NCI-H446 treated with DMSO at 0.1 percent for 48 hours (cell line): Measurements from ENCODE around the gene CNN1.
A peak's percentile ranks its signal among the peaks of the same experiment; 100 is the strongest.

ENCODE experiments used
- DNase-seq: peaks from one replicate; lab custom pipeline; 2025; lab: John Stamatoyannopoulos, UW

The CNN1 gene

DNA sequence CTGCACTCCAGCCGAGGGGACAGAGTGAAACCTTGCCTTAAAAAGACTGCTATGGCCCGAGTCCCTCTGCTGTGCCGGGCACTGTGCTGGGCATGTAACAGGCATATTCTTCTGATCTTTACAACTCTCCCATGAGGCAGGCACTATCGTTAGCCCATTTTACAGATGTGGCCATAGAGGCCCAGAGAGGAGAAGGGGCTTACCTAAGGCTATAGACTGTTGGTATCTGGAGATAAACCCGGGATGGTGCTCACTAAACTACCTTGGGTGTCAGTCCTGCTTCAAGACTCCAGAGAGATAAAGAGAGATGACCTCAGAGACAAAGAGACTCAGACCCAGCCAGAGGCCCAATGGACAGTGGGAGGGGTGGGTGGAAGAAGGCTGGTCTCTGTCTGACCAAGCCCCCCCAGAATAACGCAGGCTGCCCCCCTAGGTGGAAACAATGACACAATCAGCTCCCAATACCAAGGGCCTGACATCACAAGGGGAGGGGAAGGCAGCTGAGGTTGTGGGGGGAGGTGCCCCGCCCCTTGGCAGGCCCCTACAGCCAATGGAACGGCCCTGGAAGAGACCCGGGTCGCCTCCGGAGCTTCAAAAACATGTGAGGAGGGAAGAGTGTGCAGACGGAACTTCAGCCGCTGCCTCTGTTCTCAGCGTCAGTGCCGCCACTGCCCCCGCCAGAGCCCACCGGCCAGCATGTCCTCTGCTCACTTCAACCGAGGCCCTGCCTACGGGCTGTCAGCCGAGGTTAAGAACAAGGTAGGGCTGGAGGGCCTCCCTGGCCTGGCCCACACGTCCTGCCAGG lies at the start of gene CNN1:
Gene CNN1, plus strand, starts transcription at position 620 of the 805 bp plus-strand sequence. Its CDS starts 77 bp downstream, at position 697.
- DNase-seq = no peak

DNA sequence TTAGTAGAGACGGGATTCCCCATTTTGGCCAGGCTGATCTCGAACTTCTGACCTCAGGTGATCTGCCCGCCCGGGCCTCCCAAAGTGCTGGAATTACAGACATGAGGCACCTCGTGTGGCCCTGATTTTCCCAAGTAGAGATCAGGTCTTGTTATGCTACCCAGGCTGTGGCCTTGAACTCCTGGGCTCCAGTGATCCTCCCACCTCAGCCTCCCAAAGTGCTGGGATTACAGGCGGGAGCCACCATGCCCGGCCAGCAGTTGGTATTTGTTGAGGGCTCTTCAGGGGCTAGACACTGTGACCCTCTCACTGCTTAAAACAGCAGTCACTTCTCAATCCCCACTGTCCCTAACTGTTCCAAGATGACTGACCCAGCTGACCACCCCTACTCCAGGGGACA lies 49.3 kb upstream of the CNN1 start:
- DNase-seq = no peak

DNA sequence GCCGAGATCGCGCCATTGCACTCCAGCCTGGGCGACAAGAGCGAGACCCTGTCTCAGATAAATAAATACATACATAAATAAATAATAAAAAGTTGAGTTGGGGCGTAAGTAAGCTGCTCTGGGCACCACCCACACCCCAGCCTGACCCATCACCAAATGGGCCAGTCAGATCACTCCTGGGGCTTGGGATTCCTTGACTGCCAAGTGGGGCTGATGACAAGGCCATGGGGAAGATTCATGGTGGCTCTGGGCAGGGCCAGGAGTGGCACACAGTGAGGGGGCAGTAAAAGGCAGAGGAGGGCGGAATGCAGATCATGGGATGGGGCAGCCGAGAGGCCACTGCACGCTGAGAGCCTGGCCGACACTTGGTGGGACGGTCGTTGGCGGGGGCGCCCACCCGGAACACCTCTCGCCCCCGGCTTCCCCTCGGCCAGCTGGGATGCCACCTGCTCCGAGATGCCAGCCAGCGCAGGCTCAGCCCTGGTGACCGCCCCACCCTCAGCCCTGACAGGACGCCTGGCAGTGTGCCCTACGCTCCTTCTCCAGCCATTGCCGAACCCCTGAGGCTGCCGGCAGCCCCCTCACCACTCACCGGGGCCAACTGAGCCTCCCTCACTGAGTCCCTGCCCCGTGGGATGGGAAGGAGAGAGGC lies 43.9 kb upstream of the CNN1 start:
- DNase-seq = no peak

DNA sequence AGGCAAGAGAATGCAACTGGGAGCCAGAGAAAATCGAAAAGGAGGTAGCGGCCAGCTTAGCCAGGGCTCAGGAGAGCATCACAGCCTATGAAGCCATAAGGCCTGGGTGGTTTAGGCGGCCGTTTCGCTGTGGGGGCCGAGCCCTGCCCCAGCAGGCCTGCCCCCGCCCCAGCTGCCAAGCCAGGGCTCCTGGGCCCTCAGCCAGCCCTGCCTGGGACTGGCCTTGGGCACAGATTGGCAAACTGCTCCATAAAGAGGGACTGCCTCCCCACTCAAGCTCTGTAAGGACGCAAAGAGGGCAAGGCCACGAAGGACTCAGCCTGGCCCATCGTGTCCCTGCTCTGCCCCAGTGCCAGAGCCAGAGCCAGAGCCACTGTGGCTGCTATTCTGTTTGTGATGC lies 43.2 kb upstream of the CNN1 start:
- DNase-seq = no peak

DNA sequence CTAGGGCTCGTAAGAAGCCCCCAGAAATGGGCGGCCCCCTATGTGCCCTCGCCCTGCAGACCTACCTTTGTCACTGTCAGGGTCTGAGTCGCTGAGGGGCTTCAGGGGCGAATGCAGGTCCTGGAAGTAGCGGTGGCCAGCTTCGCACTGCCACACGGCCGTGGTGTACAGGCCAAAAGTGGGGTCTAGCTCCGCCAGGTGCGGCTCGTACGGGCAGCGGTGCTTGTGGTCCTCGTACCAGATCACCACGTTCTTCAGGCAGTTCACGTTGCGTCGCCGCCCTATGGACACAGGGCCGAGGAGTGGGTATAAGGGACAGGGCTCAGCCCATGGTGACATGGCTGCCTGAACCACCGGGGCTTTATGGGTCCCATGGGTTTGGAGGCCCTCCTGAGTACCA lies 42.8 kb upstream of the CNN1 start:
- no peak for DNase-seq

- peak; percentile 30 for DNase-seq
These were observed 42.1 kb upstream of the CNN1 start for GRCh38 chr19:11496391-11497163.

- DNase-seq = no peak
These were observed 39.4 kb upstream of the CNN1 start for GRCh38 chr19:11499220-11499726.

GRCh38 chr19:11499890-11500420 lies 38.7 kb upstream of the CNN1 start:
- no peak for DNase-seq

DNA sequence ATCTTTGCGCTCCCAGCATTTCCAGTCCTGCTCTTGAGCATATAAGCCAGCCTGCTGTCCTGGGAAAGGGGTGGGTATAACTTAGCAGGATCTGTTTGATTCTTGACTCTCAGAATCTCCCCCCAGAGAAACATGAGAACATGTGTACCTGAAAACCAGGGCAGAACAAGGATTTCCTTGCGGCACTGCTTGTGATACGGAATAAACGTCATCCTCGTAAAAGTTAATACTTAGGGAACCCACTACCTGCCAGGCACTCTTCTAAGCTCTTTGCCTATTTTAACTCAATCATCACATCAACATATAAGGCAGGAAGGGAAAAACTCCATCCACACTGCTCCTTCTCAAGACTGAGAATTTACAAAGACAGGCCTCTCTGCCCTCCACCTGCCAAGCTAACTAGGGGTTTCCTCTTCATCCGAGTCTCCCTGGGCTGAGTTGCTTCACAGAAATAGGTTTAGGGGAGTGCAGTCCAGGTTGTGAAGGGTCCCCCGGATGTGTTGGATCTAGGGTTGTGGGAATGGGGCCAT lies 34.1 kb upstream of the CNN1 start:
- DNase-seq = no peak

DNA sequence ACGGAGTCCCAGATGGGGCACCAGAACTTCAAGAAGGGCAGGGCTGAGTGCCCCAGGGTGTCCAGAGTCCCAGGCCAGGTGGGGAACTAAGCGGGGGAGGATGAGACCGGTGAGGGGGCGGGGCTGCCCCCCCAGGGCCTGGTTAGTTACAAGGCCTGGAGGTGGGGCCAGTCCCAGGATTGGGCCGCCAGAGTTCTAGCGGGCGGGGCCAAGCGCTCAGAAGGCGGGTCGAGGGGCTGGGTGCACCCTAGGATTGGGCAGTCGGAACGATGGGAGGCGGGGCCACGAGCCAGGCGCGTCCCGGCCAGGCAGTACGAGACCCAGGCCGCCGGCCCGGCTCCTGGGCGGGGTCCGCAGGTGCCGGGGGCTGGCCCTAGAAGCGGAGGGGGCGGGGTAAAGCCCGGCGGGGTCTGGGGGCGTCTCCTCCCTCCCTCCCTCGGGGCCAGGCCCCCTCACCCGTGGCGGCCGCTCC lies 33.6 kb upstream of the CNN1 start:
- DNase-seq = peak; percentile 96

GRCh38 chr19:11505504-11506100 lies 33.0 kb upstream of the CNN1 start, which contains the start of gene ZNF653:
ZNF653 (minus strand) TSS chr19:11505839; CDS start chr19:11505786, 53 bp downstream.
- peak; percentile 91 for DNase-seq

DNA sequence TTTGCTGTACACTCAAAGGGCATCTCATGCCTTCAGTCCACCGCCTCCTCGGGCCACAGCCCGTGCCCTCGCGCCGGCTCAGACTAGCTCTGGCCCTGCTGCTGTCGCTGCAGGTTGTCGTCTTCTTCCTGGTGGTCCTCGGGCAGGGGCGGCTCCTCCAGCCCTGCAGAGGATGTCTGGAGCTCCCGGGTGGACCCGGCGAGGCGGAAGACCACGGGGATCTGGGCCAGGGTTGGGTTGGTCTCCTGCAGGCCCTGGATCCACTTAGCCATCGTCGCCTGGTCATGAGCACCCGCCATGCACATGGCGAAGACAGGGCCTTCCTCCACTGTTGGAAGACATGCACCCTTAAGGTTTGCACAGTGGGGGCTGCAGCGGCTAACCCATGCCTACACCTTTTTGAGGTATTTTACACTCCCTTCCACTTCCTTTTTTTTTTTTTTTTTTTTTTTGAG lies 32.5 kb upstream of the CNN1 start:
- no peak for DNase-seq

GRCh38 chr19:11506967-11507366 lies 31.7 kb upstream of the CNN1 start:
- no peak for DNase-seq

DNA sequence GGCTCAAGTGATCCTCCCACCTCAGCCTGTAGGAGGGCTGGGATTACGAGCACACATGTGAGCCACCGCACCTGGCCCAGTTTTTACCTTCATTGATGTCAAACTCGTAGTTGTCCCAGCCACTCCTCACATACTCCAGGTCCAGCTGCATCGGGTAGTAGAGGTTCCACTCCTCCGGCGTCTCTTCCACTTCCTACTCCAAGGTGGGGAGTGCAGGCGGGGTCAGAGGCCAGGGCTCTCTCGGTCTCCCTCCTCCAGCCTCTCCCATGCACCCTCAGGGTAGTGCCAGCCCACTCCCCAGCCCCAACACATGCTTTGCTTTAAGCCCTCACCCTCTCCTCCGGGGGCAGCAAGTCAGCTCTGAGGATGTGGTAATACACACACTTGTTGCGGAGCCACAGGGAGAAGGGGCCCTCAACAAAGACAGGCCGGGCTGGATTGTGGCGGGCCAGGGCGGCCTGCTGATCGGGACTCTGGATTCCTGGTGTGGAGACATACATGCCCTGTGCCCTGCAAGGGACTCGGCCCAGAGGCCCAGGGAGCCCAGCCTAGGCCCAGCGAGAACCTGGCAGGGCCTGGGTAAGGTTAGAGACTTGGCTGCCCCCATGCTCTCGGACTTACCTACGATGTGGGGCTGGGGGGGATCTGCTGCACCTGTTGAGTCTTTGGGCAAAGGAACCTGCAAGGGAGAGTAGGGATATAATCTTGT lies 31.1 kb upstream of the CNN1 start:
- no peak for DNase-seq

DNA sequence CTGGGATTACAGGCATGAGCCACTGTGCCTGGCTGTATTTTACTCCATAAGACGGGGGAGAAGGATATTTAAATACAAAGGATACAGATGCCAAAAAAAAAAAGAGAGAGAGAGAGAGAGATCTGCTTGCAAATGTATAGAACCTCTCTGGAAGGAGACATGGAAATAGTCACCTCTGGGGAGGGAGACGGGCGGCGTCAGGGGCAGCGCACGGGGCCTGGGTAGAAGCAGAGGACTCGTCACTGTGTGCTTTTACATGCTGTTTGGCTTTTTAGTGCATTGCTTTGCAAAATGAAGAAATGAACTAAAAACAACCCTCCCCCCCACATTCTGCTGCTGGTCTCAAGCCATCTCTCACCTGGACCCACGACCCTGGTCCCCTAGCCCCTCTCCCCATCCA lies 28.2 kb upstream of the CNN1 start:
- no peak for DNase-seq

GRCh38 chr19:11513946-11514345 lies 24.7 kb upstream of the CNN1 start:
- DNase-seq = no peak

DNA sequence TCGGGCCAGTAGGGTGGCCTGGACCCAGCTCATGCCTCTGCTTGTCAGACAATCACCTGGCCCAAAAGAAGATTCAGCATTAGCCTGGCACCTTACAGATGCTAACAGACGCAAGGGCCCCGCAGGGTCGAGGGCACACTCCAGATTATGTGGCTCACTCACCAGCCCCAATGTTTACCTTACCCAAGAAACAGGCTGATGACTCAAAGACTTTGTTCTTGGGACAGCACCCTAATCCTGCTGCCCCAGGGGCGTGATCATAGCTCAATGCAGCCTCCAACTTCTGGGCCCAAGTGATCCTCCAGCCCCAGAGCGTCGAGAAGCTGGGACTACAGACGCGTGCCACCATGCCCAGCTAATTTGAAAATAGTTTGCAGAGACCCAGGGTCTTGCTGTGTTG lies 19.5 kb upstream of the CNN1 start:
- DNase-seq = no peak

GRCh38 chr19:11528551-11529341 lies 9.9 kb upstream of the CNN1 start, which contains the start of gene ECSIT:
ECSIT (minus strand) TSS chr19:11529134; CDS start chr19:11519170, 9,964 bp downstream.
- DNase-seq = peak; percentile 98

GRCh38 chr19:11530432-11530831 lies 8.2 kb upstream of the CNN1 start:
- DNase-seq = peak; percentile 82

- DNase-seq = no peak
These were observed 4.1 kb upstream of the CNN1 start for GRCh38 chr19:11534538-11534937.
